Activated T-cell treated with anti-CD3 and anti-CD28 coated beads for 1 hour (primary cell): ENCODE results near the gene TAF7.
"Not testable (repeated sequence)": the region's sequence is repeated elsewhere in the genome, so short reads cannot be mapped to it uniquely, and the experiment has no call there.

Experiments used
- DNase-seq: peaks from one replicate; pipeline ENCODE4 v3.0.0-alpha.2; 2020; ENCODE audit warnings: low read depth

Gene TAF7

GRCh38 chr5:141338538-141339306, 18.1 kb upstream of the TAF7 start, which contains the start of gene PCDHGA2:
Gene PCDHGA2, plus strand, starts transcription at chr5:141338760.
- DNase-seq: no peak

DNA sequence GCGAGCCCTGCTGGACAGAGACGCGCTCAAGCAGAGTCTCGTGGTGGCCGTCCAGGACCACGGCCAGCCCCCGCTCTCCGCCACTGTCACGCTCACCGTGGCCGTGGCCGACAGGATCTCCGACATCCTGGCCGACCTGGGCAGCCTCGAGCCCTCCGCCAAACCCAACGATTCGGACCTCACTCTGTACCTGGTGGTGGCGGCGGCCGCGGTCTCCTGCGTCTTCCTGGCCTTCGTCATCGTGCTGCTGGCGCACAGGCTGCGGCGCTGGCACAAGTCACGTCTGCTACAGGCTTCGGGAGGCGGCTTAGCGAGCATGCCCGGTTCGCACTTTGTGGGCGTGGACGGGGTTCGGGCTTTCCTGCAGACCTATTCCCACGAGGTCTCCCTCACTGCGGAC, 12.0 kb upstream of the TAF7 start:
- not testable (repeated sequence) for DNase-seq

DNA sequence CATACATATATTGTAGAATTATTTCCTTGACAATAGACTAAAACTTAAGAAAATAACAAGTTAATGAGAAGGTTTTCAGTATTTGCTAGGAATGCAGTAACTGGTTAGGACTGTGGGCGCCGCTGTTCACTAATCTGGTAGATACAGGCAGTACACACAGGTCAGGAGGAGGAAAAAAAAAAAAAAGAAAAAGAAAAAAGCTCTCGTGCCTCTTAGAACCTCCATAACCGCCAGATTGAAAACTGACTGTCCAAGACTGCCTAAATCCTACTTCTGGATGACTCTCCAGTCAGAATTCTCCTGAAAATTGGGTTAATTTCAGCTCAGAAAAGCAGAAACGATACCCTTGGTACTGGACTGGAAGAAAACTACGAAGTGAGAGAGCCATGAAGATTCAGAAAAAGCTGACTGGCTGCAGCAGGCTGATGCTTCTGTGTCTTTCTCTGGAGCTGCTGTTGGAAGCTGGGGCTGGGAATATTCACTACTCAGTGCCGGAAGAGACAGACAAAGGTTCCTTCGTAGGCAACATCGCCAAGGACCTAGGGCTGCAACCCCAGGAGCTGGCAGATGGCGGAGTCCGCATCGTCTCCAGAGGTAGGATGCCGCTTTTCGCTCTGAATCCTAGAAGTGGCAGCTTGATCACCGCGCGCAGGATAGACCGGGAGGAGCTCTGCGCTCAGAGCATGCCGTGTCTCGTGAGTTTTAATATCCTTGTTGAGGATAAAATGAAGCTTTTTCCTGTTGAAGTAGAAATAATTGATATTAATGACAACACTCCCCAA, 9.9 kb upstream of the TAF7 start, which contains the start of gene PCDHGA1:
Gene PCDHGA1, plus strand, starts transcription at position 216 of the 782 bp plus-strand sequence.
- DNase-seq: no peak

- no peak for DNase-seq
These were observed 7.6 kb upstream of the TAF7 start for GRCh38 chr5:141328231-141328630.

DNA sequence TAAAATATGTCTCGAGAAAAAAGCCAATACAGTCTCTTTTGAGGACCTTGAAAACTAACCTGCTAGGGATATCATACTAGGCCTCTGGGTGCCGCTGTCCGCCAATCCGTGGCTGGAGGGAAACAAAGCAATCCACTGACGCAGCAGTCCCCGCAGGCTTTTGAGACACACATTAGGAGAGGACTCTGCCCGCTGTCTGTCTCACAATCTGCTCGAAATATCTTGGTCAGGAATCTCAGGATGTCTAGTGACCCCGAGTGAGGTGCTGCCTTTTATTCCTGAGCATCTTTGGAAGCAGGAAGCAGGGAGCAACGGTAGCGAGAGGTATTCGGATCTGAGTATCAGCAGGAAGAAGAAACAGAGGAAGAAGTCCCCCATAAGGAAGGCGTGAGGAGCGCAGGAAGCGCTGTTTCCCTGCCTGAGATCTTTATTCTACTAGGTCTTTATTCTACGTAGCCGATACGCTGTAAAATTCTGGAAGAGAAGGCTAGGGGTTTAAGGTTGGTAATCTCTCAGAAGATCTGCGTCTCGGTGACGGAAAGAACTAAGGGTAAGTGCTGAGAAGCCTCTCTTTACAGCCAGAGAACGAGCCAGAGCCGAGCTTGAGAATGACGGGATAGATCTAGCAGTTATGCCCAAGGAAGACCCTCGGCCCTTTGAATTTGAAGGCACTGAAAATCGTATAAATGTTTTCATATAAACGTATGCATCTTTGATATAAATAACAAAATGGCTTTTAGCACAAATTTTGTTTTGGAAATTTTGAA, 5.7 kb upstream of the TAF7 start:
- DNase-seq: peak; percentile 50

GRCh38 chr5:141322261-141322660, 1.7 kb upstream of the TAF7 start:
- DNase-seq: no peak

- DNase-seq: no peak
These were observed 885 bp downstream of the TAF7 start for GRCh38 chr5:141319699-141320098.

DNA sequence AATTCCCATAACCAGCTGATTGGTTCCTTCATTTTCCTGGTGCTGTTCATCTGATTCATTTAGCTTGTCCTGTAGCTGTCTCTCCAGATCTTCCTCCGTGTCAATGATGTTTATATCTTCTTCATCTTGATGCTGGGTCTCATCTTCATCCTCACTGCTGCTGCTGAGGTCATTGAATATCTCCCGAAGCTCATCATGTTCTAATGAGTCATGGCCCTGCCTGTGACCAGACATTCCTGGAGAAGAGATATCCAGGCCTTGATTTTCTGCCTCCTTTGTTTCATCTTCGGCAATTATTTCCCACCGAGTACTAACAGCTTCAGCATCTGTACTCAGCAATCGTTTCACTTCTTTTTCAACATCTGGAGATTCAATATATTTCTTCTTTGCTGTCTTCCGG, 1.4 kb downstream of the TAF7 start:
- DNase-seq: no peak

DNA sequence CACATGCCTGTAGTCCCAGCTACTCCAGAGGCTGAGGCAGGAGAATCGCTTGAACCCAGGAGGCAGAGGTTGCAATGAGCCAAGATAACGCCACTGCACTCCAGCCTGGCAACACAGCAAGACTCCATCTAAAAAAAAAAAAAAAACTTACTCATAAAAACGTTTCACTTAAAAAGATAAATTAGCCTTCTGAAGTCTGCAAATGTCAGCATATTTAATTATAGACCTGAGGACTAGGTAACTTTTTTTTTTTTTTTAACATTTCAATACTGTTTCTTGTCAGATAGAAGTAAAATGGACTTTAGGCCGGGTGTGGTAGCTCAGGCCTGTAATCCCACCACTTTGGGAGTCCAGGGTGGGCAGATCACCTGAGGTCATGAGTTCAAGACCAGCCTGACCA, 3.6 kb downstream of the TAF7 start:
- DNase-seq: not testable (repeated sequence)

GRCh38 chr5:141313711-141314110, 6.9 kb downstream of the TAF7 start:
- DNase-seq: no peak

- no peak for DNase-seq
These were observed 14.0 kb downstream of the TAF7 start for GRCh38 chr5:141306630-141307029.

DNA sequence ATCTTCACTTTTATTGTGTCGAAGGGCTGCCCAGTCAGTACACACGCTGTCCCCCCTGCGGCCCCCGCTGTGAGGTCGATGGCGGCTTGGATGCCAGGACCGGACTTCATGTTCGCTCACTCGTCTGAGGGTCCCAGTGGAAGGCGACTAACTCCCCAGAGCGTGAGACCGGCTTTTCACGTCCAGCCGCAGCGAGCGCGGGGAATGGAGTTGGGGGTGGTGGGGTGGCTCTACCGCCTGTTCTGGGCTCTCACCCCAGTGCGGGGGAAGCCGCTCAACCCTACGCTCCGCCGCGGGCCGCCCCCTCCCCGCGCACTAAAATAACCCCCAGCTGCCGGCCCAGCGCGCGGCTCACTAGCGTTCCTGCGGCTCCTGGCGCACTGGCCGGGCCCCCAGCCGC, 16.8 kb downstream of the TAF7 start, which contains the start of gene SLC25A2:
Gene SLC25A2, minus strand, starts transcription at position 294 of the 400 bp plus-strand sequence. Its CDS starts 184 bp downstream, at position 110.
- no peak for DNase-seq

GRCh38 chr5:141298376-141298775, 22.2 kb downstream of the TAF7 start:
- DNase-seq: no peak

DNA sequence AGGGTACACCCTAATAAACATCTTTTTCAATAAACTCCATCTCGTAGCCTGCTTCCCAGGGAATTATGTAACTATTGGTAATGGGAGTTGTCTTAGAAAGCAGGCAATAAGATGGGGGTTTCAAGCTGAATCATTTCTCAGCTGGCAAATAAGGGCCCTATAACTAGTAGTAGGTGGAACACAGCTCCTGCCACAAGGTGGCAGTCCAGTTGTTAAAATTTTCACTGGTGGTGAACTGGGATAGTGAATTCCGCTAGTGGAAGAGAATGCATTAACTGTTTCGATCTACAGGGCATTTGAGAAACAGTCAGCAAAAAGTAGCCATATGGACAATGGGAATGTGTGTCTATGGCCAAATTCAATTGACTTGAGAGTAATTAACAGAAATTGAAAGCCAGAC, 47.7 kb downstream of the TAF7 start:
- DNase-seq: no peak

GRCh38 chr5:141269195-141269594, 51.4 kb downstream of the TAF7 start:
- no peak for DNase-seq
